ENCODE measurements around the gene GPR15LG.

GRCh38 chr10:84140036-84140379, 33.6 kb upstream of the GPR15LG start:
- TF ChIP-seq POLR2A (IDR thresholded peaks at IDR 0.05; ENCODE audit: extremely low read depth, insufficient read length) (no peak), MAX (IDR thresholded peaks at IDR 0.05; ENCODE audit: low read depth, low read length) (no peak), MYC (IDR thresholded peaks at IDR 0.05; ENCODE audit: low read depth, low read length) (no peak)
- TF ChIP-seq, protein P1, sequence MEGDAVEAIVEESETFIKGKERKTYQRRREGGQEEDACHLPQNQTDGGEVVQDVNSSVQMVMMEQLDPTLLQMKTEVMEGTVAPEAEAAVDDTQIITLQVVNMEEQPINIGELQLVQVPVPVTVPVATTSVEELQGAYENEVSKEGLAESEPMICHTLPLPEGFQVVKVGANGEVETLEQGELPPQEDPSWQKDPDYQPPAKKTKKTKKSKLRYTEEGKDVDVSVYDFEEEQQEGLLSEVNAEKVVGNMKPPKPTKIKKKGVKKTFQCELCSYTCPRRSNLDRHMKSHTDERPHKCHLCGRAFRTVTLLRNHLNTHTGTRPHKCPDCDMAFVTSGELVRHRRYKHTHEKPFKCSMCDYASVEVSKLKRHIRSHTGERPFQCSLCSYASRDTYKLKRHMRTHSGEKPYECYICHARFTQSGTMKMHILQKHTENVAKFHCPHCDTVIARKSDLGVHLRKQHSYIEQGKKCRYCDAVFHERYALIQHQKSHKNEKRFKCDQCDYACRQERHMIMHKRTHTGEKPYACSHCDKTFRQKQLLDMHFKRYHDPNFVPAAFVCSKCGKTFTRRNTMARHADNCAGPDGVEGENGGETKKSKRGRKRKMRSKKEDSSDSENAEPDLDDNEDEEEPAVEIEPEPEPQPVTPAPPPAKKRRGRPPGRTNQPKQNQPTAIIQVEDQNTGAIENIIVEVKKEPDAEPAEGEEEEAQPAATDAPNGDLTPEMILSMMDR (IDR thresholded peaks at IDR 0.05; ENCODE audit: low read depth, low read length) = no peak
